HG02642 (cell line): ENCODE data around the gene TRPV3.
A peak's percentile ranks its signal among the peaks of the same experiment; 100 is the strongest.
"Not testable (repeated sequence)": the region's sequence is repeated elsewhere in the genome, so short reads cannot be mapped to it uniquely, and the experiment has no call there.

Source experiments
- ATAC-seq: cut with Tn5 transposase; IDR thresholded peaks from one replicate; pipeline ENCODE4 v1.9.1; 2021; ENCODE audit warnings: mild to moderate bottlenecking; ENCODE audit not compliant: unreplicated experiment, poor library complexity

Gene TRPV3

GRCh38 chr17:3557768-3558583, at the start of gene TRPV3:
Gene TRPV3 (minus strand): TSS chr17:3557812. CDS start chr17:3554850, 2,962 bp downstream.
- ATAC-seq: peak; percentile 33

- no peak for ATAC-seq
Observed at GRCh38 chr17:3603870-3604259, 46.3 kb upstream of the TRPV3 start.

- no peak for ATAC-seq
Observed at GRCh38 chr17:3603119-3603869, 45.7 kb upstream of the TRPV3 start.

DNA sequence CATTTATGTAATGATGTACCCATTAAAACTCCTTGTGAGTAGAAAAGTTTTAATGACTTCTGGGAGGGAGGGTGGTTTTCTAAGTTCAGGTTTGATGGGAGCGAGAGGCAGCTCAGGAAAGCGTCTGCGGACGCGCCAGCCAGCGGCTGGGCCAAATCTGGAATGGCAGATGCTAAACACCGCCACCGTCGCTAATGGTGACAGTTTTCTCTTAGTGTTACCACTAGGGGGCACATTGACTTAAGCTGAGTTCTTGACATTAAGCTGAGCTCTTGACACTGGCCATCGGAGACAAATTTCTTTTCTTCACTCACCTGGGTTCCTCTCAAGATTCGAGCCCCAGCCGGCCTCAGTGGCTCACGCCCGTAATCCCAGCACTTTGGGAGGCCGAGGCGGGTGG, 44.9 kb upstream of the TRPV3 start:
- no peak for ATAC-seq

DNA sequence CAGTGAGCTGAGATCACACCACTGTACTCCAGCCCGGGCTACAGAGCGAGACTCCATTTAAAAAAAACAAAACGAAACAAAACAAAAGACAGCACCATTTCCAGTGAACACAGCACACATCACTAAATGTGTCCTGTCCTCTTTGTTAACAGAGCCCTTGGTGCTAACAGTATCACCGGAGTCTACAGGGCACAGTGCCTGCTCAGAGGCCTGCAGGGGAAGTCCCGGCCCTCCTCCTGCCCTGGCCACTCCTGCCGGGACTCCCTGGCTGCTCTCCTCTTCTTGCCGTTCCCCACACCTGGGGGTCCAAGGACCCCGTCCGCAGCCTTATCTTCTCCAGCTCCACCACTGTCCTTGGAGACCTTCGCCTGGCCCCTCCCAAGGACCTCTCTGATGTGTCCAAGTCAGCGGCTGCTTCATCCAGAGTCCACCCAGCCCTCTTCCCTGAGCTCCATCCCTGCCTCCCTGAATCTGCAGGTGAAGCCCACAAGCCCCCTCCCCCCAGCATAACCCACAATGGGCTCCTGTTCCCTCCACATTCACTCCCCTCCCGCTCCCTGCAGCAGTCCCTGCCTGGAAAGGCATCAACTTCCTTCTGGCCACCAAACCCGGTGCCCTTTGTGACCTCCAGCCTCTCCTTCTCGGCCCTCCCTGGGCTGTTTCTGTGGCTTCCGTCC, 43.1 kb upstream of the TRPV3 start:
- no peak for ATAC-seq

GRCh38 chr17:3598078-3598477, 40.5 kb upstream of the TRPV3 start:
- no peak for ATAC-seq

- ATAC-seq: no peak
Observed at GRCh38 chr17:3596804-3597464, 39.3 kb upstream of the TRPV3 start.

DNA sequence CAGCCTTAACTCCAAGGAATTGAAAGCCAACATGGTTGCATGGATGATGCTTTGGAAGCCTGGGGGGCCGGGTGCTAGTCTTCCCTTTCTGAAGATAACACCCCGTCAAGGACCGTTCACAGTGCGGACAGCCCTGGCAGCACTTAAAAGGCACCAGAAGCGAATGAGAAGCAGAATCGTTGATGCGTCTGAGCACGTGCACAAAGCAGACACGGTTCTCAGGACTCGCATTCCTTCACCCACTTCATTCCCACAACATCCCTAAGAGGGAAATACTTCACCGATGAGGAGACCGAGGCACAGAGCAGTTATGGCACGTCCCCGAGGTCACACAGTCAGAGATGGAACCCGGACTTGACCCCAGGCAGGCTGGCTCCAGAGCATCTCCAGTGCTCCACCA, 37.4 kb upstream of the TRPV3 start:
- no peak for ATAC-seq

DNA sequence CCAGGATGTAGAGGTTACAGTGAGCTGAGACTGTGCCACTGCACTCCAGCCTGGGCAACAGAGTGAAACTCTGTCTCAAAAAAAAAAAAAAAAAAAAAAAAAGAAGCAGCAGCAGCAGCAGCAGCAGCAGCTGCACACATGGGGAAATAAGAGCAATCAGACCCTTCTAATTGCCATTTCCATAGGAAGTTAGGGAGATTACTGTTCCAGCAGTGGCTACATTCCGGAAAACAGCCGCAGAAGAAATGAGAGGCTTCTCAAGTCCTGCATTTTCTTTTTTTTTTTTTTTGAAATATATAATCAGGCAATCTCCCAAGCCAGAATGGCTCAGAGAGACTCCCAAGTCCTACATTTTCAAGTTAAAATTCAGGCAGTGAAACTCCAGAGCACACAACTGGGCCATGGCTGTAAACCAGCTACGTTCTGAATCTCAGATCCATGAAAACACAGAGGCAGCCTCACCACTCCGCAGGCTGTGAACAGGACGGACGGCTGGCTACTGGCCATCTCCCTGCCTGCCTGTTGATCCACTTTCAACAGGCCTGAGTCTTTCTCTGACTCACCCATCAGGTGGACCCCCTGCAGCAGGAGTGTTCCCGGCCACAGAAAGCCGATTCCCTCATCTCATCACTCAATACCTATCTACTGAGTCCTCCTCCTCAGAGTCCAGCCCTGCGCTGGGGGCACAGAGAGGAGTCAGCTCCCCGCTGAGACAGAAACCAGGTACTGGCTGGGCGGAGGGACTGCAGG, 36.6 kb upstream of the TRPV3 start:
- no peak for ATAC-seq

- ATAC-seq: no peak
Observed at GRCh38 chr17:3593384-3593783, 35.8 kb upstream of the TRPV3 start.

DNA sequence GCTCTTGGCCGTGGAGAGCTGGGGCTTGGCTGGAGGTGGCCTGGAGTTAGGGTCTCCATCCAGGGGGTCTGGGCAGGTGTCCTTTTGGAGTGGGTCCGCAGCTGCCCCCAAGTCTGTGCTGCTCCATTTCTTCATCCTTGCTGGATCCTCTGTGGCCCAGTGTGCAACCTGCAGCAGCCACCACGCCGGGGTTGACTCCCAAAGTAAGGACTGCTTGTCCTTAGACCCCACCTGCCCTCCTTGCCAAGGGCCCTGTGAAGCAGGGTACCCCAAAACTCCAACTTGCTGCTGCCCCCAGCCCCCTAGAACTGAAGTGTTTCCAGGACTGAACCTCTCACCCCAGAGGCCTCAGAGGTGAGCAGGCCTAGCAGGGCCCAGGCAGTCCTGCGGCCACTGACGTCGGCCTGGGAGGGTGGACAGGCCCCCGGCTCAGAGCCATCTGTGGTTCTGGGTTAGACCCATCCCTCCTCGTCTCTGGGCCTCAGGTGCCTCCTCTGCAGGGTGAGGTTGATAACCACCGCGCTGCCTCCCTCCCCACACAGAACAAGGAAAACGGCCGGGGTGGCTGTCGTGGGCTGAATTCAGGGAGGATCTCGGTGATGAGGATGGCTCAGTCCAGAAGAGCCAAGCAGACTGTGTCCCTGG, 34.7 kb upstream of the TRPV3 start:
- ATAC-seq: no peak

DNA sequence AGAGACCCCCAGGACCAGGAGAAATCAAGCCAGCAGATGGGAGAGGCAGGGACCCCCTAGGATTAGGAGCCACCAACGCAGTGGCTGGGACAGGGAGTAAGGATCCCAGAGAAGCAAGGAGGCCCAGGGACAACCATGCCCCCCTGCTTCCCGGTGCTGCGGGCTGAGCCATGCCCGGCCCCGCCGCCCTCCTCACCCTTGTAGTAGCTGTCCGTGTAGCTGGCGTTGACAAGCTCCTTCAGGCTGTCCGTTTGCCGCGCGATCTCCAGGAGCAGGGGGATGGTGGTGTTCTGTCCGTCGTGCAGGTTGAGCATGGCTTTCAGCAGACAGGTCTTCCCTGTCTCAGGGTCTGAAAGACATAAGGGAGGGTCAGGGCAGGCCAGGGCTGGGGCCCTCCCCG, 33.2 kb upstream of the TRPV3 start:
- no peak for ATAC-seq

DNA sequence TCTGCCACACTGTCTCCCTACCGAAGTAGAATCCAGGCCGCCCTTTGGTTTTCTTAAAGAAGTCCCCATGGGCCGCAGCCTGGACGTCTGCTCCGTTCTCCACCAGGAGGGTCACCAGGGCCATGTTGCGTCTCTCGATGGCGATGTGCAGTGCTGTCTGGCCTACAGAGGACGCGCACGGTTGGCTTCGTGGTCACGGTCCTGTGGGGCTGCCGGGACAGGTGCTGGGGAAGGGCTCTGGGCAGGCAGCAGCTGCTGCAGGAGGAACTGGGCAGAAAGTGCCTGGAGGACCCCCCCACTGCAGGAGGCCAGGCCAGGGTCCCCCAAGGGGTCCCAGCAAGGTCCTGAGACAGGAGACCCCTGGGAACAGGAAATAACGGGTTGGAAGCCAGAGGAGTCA, 32.6 kb upstream of the TRPV3 start:
- no peak for ATAC-seq

DNA sequence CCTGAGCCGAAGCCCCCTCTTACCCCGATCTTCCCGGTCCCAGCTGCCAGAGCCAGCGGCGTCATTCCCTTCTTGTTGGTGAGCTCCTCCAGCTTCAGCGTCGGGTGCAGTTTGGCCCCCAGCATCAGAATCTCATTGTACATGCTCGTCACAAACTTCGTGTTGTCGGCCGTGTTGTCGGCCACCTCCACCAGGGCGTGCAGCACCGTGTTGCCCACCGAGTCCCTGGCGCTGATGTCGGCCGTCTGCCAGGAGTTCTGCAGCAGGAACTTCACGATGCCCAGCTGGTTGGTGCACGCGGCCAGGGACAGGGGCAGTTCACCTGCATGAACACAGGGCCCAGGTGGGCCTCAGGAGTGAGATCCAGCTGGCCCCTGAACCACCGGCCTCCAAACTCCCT, 32.2 kb upstream of the TRPV3 start:
- ATAC-seq: no peak

DNA sequence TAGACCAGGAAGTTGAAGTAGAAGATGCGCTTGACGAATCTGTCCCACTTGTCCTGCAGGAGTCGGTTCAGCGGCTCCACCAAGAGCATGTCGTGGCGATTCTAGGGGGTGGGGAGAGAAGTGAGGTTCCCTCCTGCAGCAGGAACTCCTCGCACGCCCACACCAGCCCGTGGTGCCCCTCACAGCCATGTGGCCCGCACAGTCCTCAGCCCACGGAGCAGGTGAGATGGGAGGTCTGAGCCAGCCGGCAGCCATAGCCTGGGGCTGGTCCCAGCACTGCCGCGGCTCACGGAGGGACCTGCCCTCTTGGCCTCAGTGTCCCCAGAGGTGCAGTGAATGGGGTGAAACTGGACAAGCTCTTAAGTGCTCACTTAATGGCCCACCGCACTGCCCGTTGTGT, 28.2 kb upstream of the TRPV3 start:
- ATAC-seq: no peak

DNA sequence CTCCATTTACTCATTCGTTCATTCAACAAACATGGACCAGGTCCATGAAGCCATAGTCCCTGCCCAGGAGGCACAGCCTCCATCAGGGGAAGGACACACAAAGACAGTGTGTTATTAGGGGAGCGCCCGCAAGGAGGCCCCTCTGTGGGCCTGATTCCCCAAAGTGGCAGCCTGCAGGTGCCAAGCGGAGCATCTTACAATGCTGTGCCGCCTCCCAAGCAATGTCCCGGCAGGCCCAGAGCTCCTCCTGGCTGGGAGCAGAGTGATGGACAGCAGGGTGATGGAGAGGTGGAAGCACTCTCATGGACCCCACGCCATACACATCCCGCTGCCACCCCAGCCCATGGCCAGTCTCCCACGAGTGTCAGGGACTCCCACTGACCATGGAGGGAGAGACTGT, 25.8 kb upstream of the TRPV3 start:
- ATAC-seq: no peak

- ATAC-seq: no peak
Observed at GRCh38 chr17:3582915-3583314, 25.3 kb upstream of the TRPV3 start.

GRCh38 chr17:3578667-3579066, 21.1 kb upstream of the TRPV3 start:
- ATAC-seq: not testable (repeated sequence)

GRCh38 chr17:3576970-3577369, 19.4 kb upstream of the TRPV3 start:
- no peak for ATAC-seq

GRCh38 chr17:3575511-3575910, 17.9 kb upstream of the TRPV3 start:
- no peak for ATAC-seq
